UCSD-AML1 (cell line): Measurements from ENCODE around the gene SCYGR5.
"Not testable (repeated sequence)": the region's sequence is repeated elsewhere in the genome, so short reads cannot be mapped to it uniquely, and the experiment has no call there.

Source experiments
- DNase-seq: peaks from one replicate; lab custom pipeline; 2025; ENCODE audit not compliant: unreplicated experiment; lab: John Stamatoyannopoulos, UW

SCYGR5 gene, protein sequence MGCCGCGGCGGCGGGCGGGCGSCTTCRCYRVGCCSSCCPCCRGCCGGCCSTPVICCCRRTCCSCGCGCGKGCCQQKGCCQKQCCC

GRCh38 chr2:227666631-227667170, at the start of gene SCYGR5:
SCYGR5 (plus strand) TSS chr2:227666804; CDS start chr2:227666804, 0 bp downstream.
- not testable (repeated sequence) for DNase-seq

DNA sequence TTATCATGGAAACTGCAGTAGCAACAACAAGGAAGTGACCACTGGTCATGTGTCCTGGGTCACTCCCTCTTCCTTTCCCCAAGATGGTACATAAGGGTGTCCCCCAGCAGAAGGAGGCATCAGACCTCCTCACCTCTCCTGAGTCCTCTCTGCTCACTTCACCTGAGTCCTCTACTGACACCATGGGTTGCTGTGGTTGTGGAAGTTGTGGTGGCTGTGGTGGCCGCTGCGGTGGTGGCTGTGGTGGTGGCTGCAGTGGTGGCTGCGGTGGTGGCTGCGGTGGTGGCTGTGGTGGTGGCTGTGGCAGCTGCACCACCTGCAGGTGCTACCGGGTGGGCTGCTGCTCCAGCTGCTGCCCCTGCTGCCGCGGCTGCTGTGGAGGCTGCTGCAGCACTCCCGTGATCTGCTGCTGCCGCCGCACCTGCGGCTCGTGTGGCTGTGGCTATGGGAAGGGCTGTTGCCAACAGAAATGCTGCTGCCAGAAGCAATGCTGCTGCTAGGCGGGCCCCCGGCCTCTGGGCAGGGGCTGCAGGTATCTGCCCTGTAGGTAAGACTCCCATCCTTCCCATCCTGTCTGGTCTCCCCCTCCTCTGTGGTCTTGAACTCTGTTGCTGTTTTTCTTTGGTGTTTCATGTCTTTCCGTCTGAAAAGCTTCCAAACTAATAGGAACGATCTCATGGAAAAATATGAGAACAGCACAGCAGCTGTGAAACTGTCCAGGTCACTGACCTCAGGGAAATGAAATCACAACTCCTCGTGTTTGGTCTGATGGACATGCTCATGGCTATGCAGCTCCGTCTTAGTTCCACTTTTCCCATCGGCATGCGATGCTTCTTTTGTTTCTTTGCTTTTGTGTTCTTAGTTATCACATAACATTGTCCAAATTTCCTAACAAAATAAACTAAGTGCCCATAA, 49.0 kb upstream of the SCYGR5 start, which contains the start of gene SCYGR4:
Gene SCYGR4 (plus strand): TSS at position 183 of the 915 bp plus-strand sequence. CDS start 0 bp downstream, at position 183.
- no peak for DNase-seq

DNA sequence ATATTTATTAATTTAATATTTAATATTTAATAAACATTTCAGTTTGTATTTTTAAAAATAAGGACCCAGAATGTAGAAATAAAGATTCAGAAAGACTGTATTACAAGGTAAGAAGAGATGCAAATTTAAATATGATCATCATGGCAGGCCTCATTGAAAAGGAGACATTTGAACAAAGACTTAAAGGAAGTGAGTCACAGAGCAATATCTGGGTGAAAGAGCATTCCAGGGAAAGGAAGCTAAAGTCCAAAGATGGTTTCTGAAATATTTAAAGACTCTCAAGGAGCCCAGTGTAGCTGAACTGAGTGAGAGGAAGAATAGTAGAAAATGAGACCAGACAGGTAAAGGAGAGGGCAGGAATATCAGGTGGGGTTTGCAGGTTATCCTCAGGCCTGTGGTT, 43.4 kb upstream of the SCYGR5 start:
- no peak for DNase-seq

- DNase-seq: no peak
Measured at GRCh38 chr2:227625420-227625819, 41.2 kb upstream of the SCYGR5 start.

- DNase-seq: no peak
Measured at GRCh38 chr2:227626580-227627151, 39.9 kb upstream of the SCYGR5 start.

DNA sequence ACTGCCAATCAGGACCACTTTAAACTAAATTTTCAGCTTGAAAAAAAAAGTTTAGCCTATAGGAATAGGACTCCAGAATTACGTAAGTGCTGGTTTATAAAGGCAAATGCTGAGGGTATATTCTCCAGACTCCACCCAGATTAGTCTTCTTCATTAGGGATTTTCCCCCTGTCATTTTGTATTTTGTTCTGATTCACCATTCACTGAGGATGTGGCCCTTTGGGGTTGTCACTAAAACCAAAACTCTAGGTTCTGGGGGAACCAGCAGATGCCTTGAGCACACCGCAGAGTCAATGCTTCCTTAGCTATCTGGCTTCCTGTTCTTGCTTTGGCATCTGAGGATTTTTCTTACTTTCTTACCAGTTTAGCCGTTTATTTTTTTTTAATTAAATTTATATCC, 38.8 kb upstream of the SCYGR5 start:
- no peak for DNase-seq

GRCh38 chr2:227629435-227629834, 37.2 kb upstream of the SCYGR5 start:
- no peak for DNase-seq

DNA sequence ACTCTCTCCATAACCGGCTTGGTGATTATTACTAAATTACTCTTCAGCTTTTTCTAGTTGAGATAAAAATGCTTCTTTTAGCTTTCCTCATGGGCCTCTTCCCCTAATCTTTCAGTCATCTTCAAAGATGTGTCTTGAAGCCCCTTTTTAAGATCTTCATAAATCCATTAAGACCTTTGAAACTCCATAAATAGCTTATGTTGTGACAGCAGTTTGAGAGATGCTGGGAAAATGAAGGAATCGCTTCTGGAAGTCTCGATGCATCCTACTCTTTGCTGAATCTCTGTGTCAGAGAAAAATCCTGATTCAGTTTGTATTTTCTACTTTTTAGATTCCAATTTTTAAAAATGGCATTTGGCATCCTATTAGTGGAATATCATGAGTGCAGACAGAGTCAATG, 36.3 kb upstream of the SCYGR5 start:
- DNase-seq: no peak

- no peak for DNase-seq
Measured at GRCh38 chr2:227632827-227633226, 33.8 kb upstream of the SCYGR5 start.

DNA sequence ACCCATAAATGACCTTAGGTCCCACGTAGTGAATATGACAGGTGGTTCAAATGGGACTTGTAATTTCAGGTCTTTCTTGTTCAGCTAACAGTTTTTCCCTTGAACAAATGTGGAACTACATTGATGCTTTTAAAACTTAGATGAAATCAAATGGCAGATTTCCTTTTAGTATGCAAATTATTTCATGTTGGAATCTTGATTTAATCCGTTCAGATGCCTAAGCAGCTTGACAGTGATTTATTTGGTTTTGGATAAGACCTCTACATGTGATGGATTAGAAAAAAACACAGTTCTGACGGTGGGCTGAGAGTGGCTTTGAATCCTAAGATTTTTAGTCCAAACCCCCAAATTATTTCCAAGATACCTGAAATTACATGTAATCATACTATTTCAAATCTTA, 32.4 kb upstream of the SCYGR5 start:
- DNase-seq: no peak

DNA sequence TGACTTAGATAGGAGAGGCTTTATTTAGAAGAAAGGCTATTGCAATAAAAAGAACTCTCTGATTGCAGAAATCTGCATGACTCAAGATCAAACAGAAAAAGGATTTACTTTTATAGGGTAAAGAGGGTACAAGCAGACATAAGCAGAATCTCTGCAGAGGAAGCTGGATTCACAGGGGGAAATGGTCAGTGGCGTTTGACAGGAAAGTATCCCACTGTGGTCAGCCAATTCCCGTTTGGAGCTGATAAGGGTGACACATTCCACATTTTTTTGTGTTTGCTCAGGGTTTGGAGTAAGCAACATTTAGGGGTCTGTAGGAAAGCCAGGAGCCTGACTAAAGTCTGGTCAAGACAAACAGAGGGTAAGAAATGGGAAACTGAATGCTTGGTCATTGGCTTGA, 23.9 kb upstream of the SCYGR5 start:
- no peak for DNase-seq

DNA sequence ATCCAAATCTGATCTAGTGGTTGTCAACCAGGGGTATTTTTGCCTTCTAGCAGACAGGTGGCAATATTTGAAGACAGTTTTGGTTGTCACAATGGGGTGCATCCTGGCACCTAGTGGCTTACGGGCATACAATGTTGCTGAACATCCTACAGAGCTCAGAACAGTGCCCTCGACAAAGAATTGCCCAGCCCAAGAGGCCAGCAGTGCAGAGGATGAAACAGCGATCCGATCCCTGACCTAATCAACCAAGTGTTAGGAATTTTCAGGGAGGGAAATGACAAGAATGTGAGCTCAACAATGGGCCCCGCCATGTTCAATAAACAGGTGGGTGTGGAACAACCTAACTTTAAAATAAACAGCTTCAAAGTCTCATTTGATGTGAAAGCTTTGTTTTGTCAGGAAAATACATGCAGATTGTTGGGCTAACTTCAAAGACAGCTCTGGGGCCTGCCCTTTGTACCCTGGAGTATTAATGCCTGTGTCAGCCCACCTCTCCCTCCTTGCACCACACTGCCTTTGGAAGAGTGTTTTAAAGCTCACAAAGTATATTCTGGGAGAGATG, 22.5 kb upstream of the SCYGR5 start:
- no peak for DNase-seq

GRCh38 chr2:227653419-227653818, 13.2 kb upstream of the SCYGR5 start:
- DNase-seq: no peak

DNA sequence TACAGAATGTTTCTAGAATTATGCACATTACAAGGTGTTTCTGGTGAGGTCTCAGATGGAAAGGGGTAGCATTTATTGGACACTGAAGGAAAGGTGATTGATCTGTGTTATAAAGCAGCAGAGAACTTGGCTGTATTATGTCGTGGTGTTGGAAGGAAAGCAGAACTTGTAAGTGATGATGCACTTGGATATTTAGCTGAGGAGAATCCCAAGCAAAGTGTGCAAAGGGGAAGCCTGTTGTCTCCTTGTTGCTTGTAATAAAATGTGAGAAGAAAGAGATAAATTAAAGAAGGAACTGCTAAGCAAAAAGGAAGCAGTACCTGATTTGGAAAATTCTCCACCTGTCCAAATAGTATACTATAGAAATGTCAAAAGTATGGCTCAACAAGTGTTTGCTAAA, 12.2 kb upstream of the SCYGR5 start:
- DNase-seq: no peak

GRCh38 chr2:227655454-227655853, 11.2 kb upstream of the SCYGR5 start:
- DNase-seq: no peak

GRCh38 chr2:227657199-227657845, 9.3 kb upstream of the SCYGR5 start:
- no peak for DNase-seq

- DNase-seq: no peak
Measured at GRCh38 chr2:227661025-227661649, 5.5 kb upstream of the SCYGR5 start.

DNA sequence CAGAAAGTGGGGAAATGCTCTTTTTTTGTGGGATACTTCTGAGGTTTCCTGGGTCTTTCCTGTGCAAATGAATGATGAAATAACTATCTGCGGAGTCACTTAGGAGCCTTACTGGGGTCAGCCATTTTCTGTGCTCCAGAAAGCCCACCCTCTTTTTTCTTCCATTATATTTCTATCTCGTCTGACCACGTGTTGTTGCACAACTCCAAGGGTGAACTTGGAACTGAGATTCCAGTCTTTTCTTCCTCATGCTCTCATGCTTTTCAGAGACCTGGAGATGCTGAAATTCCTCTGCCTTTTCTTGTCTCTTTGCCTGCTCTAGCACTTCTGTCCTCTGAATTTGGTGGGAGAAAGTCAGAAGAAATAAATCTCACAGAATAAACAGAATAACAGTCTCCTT, 4.8 kb upstream of the SCYGR5 start:
- no peak for DNase-seq

DNA sequence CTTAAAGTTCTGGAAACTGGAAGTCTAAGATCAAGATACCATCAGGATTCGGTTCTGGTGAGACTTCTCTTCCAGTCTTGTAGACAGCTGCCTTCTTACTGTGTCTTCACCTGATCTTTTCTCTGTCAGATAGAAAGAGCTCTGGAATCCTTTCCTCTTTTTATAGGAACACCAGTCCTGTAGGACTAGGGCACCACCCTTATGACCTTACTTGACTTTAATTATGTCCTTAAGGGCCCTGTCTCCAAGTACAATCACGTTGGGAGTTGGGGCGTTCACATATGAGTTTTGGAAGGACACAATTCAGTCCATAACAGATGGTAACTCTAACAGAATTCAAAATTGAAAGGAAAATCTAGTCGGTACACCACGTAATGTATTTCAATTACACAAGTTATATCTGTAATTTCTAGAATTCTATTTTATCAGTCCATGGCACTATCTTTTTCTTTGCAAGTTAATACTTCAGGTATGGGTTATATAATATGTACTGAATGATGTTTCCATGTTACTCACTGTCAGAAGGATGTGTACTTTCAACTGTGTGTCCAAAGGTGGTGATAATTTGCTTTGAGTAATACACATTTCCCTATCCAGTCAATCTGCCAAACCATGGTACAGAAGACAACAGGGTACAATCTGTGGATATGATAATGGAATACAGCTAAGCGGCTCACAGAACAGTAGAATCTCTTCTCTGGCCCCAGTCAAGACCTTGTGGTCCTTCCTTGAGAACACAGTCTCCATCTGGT, 1.2 kb upstream of the SCYGR5 start:
- no peak for DNase-seq
